Upper lobe of left lung (tissue), 4 donors: ENCODE measurements around the gene SLC44A5.

ENCODE experiments used
- EP300 ChIP-seq, 4 donors: sonication (generic); formaldehyde crosslinking; IDR thresholded peaks; one replicate each; pipeline ENCODE4 v1.5.1; 2017; ENCODE audit warnings: antibody characterized with exemption in 4 of 4, control low read depth in 2 of 4
- POLR2A ChIP-seq, 4 donors: fragments of 450-650 bp; IDR thresholded peaks; one replicate each; pipeline ENCODE4 v1.5.1; 2016 to 2017; ENCODE audit warnings: antibody characterized with exemption in 4 of 4, mild to moderate bottlenecking in 2 of 4
- POLR2AphosphoS5 ChIP-seq, 2 donors: sonication (generic); formaldehyde crosslinking; IDR thresholded peaks; one replicate each; pipeline ENCODE4 v1.5.1; 2017; ENCODE audit warnings: antibody characterized with exemption in 2 of 2
- TF ChIP-seq, protein P1 (sequence below), 6 experiments: fragments of 450-650 bp in 4 of 6; fragments of 200-600 bp in 2 of 6; sonication (generic) in 2 of 6; IDR thresholded peaks; one replicate each; pipeline ENCODE4 v1.5.1; 2016 to 2019; ENCODE audit warnings: antibody characterized with exemption in 6 of 6

DNA sequence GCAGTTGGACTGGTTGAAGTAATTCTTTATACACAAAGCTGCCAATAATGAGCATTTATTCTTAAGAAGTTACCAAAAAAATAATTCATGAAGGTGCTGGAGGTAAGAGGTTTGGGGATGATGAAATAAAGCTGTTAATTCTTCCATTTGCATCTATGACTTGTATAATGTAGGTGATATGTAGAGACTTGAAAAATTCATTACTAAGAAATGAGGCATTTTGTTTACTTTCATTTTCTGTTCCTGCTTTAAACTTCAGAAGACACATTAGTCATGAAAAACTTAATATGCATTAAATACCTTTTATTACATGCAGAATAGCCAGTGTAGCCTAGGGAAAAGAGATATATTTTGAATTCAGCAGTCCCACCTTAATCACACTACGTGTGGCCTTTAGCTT lies 214.2 kb downstream of the SLC44A5 start:
- TF ChIP-seq POLR2A (IDR thresholded peaks at IDR 0.05) (no peak), EP300 (IDR thresholded peaks at IDR 0.05) (no peak), POLR2AphosphoS5 (IDR thresholded peaks at IDR 0.05) (no peak)
- TF ChIP-seq, protein P1, sequence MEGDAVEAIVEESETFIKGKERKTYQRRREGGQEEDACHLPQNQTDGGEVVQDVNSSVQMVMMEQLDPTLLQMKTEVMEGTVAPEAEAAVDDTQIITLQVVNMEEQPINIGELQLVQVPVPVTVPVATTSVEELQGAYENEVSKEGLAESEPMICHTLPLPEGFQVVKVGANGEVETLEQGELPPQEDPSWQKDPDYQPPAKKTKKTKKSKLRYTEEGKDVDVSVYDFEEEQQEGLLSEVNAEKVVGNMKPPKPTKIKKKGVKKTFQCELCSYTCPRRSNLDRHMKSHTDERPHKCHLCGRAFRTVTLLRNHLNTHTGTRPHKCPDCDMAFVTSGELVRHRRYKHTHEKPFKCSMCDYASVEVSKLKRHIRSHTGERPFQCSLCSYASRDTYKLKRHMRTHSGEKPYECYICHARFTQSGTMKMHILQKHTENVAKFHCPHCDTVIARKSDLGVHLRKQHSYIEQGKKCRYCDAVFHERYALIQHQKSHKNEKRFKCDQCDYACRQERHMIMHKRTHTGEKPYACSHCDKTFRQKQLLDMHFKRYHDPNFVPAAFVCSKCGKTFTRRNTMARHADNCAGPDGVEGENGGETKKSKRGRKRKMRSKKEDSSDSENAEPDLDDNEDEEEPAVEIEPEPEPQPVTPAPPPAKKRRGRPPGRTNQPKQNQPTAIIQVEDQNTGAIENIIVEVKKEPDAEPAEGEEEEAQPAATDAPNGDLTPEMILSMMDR (IDR thresholded peaks at IDR 0.05) = no peak
